T follicular helper cell (primary cell): ENCODE results near the gene ABHD15.
"Not testable (repeated sequence)": the region's sequence is repeated elsewhere in the genome, so short reads cannot be mapped to it uniquely, and the experiment has no call there.

Experiments used
- DNase-seq: peaks from one replicate; pipeline ENCODE4 v3.0.0-alpha.2; 2020; ENCODE audit warnings: low read depth

Gene ABHD15

GRCh38 chr17:29571486-29571882, 4.6 kb upstream of the ABHD15 start:
- no peak for DNase-seq

GRCh38 chr17:29570521-29570920, 3.7 kb upstream of the ABHD15 start:
- DNase-seq, result no peak

DNA sequence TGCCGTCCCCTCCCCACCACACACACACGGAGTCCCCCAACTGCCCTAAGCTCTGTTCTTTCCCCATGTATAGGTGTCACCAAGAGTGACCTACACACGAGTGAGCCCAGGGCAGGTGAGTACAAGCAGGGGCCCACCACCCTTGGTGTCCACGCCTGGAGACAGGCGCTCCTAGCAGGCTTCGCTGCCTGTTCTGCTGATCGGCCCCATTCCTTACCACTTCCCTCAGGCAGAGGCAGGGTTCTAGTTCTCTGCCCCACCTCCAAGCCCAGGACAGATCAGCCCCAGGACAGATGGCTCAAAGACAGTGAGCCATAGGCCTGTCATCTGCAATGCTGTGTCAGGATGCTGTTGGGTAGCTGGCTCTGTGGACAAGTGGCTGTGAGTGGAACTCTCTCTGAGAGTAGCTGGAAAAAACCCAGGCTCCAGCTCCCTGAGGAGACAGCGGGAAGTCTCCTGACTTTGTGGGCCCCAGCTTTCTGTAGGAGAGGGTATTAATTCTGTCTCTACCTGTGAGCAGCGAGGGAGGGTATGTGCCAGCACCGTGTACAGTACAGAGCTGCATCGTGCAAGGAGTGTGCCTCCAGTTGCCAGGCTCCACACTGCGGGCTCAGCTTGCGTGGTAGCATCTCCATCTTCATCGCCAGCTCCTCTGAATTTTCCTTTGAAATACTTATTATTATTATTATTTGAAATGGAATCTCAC, 2.6 kb upstream of the ABHD15 start:
- DNase-seq, result no peak

- peak; percentile 80 for DNase-seq
These were observed 1.8 kb upstream of the ABHD15 start, which contains the start of gene TP53I13 for GRCh38 chr17:29568331-29569244. TSS of gene TP53I13 (plus strand) at chr17:29568701. CDS start at chr17:29568759, 58 bp downstream.

DNA sequence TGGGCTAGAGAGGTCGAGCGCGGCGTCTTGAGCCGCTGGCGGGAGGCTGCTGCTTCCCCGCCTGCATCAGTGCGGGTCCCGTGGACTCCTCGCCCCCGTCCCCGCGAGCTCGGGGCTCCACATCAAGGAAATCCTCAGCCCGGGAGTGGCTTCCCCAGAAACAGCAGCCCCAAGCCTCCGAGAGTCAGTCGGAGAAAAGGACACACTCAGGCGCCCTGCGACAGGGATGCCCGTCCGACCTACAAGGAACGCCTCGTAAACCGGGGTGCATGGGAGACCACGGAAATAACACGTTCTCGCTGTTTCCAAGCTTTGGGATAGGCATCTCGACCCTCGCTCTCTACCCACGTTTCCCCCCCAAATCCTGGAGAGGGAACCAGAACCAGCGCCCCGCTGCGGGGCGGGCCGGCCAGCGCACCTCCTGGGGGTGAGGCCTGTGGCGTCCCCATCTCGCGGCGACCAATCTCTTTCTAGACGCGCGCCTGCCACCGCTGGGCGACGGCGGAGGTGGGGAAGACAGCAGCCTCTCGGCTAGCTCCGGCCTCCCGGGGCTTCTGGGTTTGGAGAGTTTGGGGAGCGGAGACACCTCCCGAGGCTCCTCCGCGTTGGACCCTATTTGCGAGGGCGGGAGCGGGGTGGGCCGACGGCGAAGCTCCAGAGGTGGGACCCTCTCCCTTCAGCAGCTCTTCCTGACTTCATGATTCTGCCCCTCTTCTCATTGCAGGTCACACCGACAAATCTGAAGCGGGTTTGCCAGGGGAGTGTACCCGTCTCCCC, 905 bp upstream of the ABHD15 start:
- DNase-seq, result peak; percentile 58

DNA sequence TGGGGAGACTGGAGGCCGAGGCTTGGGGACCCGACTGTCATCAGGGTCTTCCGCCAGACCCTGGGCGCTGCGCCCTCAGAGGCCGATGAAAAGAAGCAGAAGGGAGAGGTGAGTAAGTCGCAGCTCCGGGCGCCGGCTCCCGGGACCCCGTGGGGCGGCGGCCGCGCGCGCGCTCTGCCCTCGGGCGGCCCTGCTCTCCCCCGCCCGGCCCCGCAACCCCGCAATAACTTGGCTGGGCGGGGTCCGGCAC, 392 bp upstream of the ABHD15 start:
- DNase-seq, result no peak

DNA sequence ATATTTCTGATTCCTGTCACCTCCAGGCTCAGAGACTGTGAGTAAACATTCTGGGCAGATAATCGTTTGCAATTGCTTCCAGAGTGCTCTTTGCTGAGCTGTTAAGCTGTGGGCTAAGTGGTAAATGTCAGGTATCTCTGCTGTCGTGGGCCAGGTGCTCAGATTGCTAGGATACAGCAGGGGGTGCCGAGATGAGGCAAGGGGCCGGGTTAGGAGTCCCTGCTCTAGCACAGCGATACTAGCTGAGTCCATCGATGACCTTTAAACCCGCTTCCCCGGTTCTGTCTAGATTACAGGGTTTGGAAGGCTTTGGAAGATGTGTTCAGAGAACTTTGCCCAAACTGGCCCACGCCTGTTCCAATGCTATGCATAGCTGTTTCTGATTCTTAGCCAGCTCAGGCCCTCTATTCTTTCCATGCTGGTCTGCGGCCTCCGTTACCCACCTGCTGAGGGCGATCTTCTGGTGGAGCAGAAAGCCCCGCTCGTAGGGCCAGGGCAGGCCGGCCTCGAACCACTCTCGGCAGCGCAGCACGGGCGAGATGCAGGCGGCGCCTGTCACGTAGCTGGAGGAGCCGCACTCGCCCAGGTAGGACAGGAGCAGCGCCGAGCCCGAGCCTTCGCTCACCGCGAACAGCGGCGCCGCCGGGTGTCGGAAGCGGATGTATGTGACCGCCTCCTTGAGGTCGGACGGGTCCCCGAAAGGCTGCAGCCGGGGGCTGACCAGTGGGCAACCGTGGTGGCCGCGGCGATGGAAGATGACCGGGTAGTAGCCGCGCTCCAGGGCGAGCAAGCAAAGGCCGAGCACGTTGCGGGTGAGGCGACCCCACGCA, 979 bp downstream of the ABHD15 start:
- peak; percentile 22 for DNase-seq

DNA sequence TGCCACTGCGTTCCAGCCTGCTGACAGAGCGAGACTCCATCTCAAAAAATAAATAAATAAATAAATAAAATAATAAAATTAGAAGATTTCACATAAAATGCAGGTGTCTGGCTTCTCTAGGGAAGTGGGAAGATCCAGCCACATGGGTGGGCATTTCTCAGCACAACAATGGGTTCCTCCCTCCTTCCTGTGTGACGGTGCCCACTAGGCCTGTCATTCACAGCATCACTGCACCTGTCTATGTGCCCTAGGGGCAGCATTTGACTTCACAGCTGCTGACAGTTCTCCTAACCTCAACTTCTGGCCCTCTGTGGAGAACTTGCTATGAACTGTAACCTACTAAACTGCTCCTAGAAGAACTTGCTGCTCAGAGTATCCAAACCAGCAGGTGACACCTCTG, 3.0 kb downstream of the ABHD15 start:
- no peak for DNase-seq

DNA sequence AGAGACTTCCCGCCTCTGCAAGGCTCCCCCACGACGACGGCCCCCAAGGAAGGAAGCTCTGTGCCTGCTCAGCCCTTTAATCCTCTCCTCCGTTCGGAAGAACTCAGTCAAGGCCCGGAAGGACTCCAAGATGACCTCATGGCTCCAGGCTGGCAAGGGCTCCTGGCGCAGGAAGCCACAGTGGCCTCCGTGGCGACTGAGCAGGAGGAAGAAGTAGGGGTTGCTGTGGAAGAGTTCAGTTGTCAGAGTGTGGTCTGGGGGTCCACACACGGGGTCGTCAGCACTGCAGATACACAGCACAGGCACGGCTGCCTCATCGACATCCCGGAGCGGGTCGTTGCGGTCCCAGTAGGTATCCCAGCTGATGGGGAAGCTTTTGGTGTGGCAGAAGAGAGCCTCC, 4.2 kb downstream of the ABHD15 start:
- DNase-seq, result no peak

- no peak for DNase-seq
These were observed 5.0 kb downstream of the ABHD15 start for GRCh38 chr17:29561554-29562517.

DNA sequence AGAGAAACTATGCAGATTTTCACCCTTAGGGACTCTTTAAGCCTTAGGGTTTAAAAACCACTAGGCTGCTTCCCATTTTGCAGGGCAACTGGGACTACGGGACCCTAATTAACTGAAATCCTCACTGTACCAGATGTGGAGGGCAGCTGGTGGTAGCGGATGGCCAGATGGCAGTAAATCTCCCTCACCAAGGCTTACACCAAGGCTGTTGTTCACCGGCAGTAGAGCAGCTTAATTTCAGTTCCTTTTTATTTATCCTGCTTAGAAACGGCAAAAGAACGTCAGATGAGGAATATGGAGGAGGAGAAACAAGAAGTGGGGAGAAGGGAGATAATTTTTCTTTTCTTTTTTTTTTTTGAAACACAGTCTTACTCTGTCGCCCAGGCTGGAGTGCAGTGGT, 6.5 kb downstream of the ABHD15 start:
- no peak for DNase-seq

GRCh38 chr17:29559640-29560039, 7.2 kb downstream of the ABHD15 start:
- no peak for DNase-seq

DNA sequence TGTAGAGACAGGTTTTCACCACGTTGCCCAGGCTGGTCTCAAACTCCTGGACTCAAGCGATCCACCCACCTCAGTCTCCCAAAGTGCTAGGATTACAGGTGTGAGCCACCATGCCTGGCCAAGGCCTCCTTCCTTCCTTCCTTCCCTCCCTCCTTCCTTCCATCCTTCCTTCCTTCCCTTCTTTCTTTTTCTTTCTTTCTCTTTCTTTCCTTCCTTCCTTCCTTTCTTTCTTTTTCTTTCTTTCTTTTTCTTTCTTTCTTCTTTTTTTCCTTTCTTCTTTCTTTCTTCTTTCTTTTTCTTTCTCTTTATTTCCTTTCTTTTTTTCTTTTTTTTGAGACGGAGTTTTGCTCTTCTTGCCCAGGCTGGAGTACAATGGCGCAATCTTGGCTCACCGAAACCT, 8.7 kb downstream of the ABHD15 start:
- DNase-seq, result not testable (repeated sequence)

DNA sequence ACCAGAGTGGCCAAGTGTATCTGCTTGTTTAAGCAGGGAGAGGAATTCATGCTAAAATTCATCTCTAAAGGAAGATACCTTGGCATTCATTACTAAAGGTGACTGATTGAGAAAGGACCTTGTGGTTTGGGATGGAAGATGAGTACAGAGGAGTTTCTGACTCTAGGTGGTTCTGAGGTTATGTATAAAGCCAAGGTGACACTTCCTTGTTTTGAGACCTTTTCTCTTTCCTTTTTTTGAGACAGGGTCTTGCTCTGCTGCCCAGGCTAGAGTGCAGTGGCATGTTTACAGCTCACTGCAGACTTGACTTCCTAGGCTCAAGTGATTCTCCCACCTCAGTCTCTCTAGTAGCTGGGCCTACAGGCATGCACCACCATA, 9.1 kb downstream of the ABHD15 start:
- no peak for DNase-seq

GRCh38 chr17:29557085-29557738, 9.6 kb downstream of the ABHD15 start:
- no peak for DNase-seq

DNA sequence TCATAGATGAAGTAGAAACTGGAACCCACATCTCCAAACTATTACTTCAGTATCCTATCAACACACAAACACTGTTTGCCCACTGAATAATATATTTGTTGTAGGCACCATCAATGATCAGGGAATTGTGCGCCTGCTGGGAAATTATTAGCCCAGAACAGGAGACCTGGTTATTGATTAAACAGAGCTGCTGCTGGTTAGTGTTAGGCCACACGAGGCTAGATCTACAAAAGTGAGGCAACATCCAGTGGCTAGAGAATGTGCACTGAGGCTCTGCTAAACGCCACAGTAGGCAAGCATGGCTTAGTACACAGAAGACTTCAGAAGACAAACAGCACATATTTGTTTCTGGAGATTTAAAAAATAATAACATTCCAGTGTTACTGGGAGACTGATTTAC, 11.0 kb downstream of the ABHD15 start:
- DNase-seq, result no peak

- DNase-seq, result no peak
These were observed 17.5 kb downstream of the ABHD15 start for GRCh38 chr17:29549177-29549923.

DNA sequence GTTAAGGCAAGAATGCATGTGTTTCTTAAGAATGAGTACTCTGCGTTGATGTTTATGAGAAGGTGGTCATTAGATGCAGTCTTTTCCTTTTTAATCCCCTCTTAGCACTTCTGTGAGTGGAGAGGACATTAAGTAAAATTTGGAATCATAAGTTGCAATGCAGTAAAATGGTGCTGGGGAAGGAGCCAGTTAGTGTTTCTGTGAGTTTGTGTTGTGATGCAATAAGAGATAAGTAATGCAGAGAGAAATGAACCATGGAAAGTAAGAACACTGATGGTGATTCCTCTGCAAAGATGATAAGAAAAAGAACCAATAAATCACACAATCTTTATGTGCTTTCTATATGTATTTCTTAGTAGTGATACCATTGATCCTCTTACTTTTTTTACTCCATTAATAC, 20.0 kb downstream of the ABHD15 start:
- DNase-seq, result no peak

GRCh38 chr17:29546085-29546484, 20.8 kb downstream of the ABHD15 start:
- no peak for DNase-seq
